GM12878 (cell line): ENCODE measurements around the gene AP1B1. TPM values are rescaled to one million over a fixed set of nuclear protein-coding genes. Genes with fewer than 3 reads are reported as not detected.
A peak's percentile ranks its signal among the peaks of the same experiment; 100 is the strongest.

Source experiments
- ATAC-seq: fragments of 200-7000 bp; cut with Tn5 transposase; 3 replicates; pipeline ENCODE4 v1.9.1; 2020; ENCODE audit warnings: mild to moderate bottlenecking, moderate library complexity
- BruUV-seq: library from RNA; stranded (reverse); fragments of 400-500 nt; replicated peaks from 2 replicates; lab custom pipeline; 2021; lab: Mats Ljungman, UMichigan
- CTCF ChIA-PET: fragments of 300-600 bp; sonication (Branson Sonifier 250); formaldehyde crosslinking; extraction: SDS; loops from one replicate; lab custom pipeline; 2021; ENCODE audit warnings: inconsistent platforms; lab: Yijun Ruan, JAX
- POLR2A ChIA-PET: fragments of 350-600 bp; formaldehyde crosslinking; extraction: SDS; loops from one replicate; lab custom pipeline; 2021; ENCODE audit warnings: inconsistent platforms; lab: Charles Lee
- RAD21 ChIA-PET: fragments of 300-600 bp; sonication (Branson Sonifier 250); formaldehyde crosslinking; loops from one replicate; lab custom pipeline; 2023; ENCODE audit warnings: antibody characterized with exemption; ENCODE audit not compliant: unreplicated experiment; lab: Charles Lee
- SMC1A ChIA-PET: fragments of 300-600 bp; sonication (Branson Sonifier 250); formaldehyde crosslinking; loops from one replicate; lab custom pipeline; 2023; ENCODE audit not compliant: unreplicated experiment, uncharacterized antibody; lab: Charles Lee
- DNase-seq: peaks from one replicate; pipeline ENCODE4 v3.0.0-alpha.2; 2011; ENCODE audit warnings: low read depth, low spot score
- FAIRE-seq: peaks from 3 replicates; lab custom pipeline; 2011; peaks lifted over from hg19 to GRCh38; lab: Jason Lieb, UNC
- H2AFZ ChIP-seq: 2 replicates; pipeline ENCODE4 v1.6.0; 2011; ENCODE audit warnings: low read depth, low read length, control low read depth; ENCODE audit not compliant: control insufficient read depth
- H3K27ac ChIP-seq: 2 replicates; pipeline ENCODE4 v1.5.1; 2011; ENCODE audit warnings: control low read depth; ENCODE audit not compliant: control insufficient read depth, insufficient read depth
- H3K27me3 ChIP-seq, 2 experiments: replicated peaks in 1 of 2; 2 replicates each; pipeline versions ENCODE4 v1.6.0 to v1.6.1; 2011; ENCODE audit warnings: low read length in 1 of 2; ENCODE audit not compliant: control insufficient read depth in 2 of 2, insufficient read depth in 2 of 2
- H3K36me3 ChIP-seq, 2 experiments: 2 replicates each; pipeline ENCODE4 v1.5.1; 2011; ENCODE audit warnings: low read length in 1 of 2; ENCODE audit not compliant: control insufficient read depth in 2 of 2, insufficient read depth in 2 of 2
- H3K4me1 ChIP-seq: 2 replicates; pipeline ENCODE4 v1.6.1; 2011; ENCODE audit warnings: mild to moderate bottlenecking, low read length, moderate library complexity, mixed read lengths; ENCODE audit not compliant: control insufficient read depth, insufficient read depth
- H3K4me2 ChIP-seq: 2 replicates; pipeline ENCODE4 v1.6.0; 2011; ENCODE audit warnings: control low read depth; ENCODE audit not compliant: control insufficient read depth, insufficient read depth
- H3K4me3 ChIP-seq: fragments of 200-600 bp; sonication (generic); 2 replicates; pipeline ENCODE4 v1.5.1; 2016
- H3K79me2 ChIP-seq: 2 replicates; pipeline ENCODE4 v1.6.0; 2011; ENCODE audit warnings: low read length; ENCODE audit not compliant: control insufficient read depth, insufficient read depth
- H3K9ac ChIP-seq: 2 replicates; pipeline ENCODE4 v1.8.0; 2011; ENCODE audit warnings: low read length, control low read depth, mixed read lengths; ENCODE audit not compliant: control insufficient read depth, insufficient read depth
- H3K9me3 ChIP-seq: replicated peaks from 3 replicates; pipeline ENCODE4 v1.5.1; 2011; ENCODE audit warnings: mild to moderate bottlenecking, low read length; ENCODE audit not compliant: control insufficient read depth, insufficient read depth
- H4K20me1 ChIP-seq: 2 replicates; pipeline ENCODE4 v1.6.0; 2011; ENCODE audit not compliant: control insufficient read depth, insufficient read depth
- BCL11A ChIP-seq: IDR thresholded peaks from 2 replicates; pipeline ENCODE4 v1.6.1; 2011; ENCODE audit warnings: low read depth, low read length
- BMI1 ChIP-seq: fragments of 450-650 bp; IDR thresholded peaks from 2 replicates; pipeline ENCODE4 v1.6.1; 2016; ENCODE audit warnings: mild to moderate bottlenecking, moderate library complexity, borderline replicate concordance
- CREM ChIP-seq: IDR thresholded peaks from 2 replicates; pipeline ENCODE4 v1.6.1; 2014; ENCODE audit warnings: antibody characterized with exemption, low read depth
- EP300 ChIP-seq, 2 experiments: fragments of 150-350 bp in 1 of 2; IDR thresholded peaks; 2 replicates each; pipeline ENCODE4 v1.6.1; 2011 to 2012; ENCODE audit warnings: low read depth in 2 of 2, low read length in 2 of 2, borderline replicate concordance in 1 of 2, improper control_type of control experiment in 1 of 2, inconsistent platforms in 1 of 2; ENCODE audit not compliant: control insufficient read depth in 1 of 2
- GABPA ChIP-seq: IDR thresholded peaks from 2 replicates; pipeline ENCODE4 v1.6.1; 2014; ENCODE audit warnings: antibody characterized with exemption, low read depth, mild to moderate bottlenecking, inconsistent platforms
- IRF4 ChIP-seq: IDR thresholded peaks from 2 replicates; pipeline ENCODE4 v1.6.1; 2011; ENCODE audit warnings: low read depth, low read length
- MXI1 ChIP-seq: fragments of 150-350 bp; IDR thresholded peaks from 2 replicates; pipeline ENCODE4 v1.6.1; 2011; ENCODE audit warnings: low read depth, mild to moderate bottlenecking, inconsistent platforms, low read length, improper control_type of control experiment
- RBBP5 ChIP-seq: fragments of 200-600 bp; sonication (generic); conservative IDR thresholded peaks from 2 replicates; pipeline ENCODE4 v1.6.1; 2016
- STAT1 ChIP-seq: fragments of 450-650 bp; conservative IDR thresholded peaks from 2 replicates; pipeline ENCODE4 v1.6.1; 2014; ENCODE audit warnings: antibody characterized with exemption, mild to moderate bottlenecking
- TBL1XR1 ChIP-seq: IDR thresholded peaks from 2 replicates; pipeline ENCODE4 v1.6.1; 2012; ENCODE audit warnings: low read depth, low read length, improper control_type of control experiment
- ZNF207 ChIP-seq: fragments of 450-650 bp; IDR thresholded peaks from 2 replicates; pipeline ENCODE4 v1.6.1; 2014; ENCODE audit warnings: antibody characterized with exemption, mild to moderate bottlenecking, borderline replicate concordance
- ZNF24 ChIP-seq: fragments of 450-650 bp; IDR thresholded peaks from 2 replicates; pipeline ENCODE4 v1.6.1; 2017; ENCODE audit warnings: antibody characterized with exemption, mild to moderate bottlenecking
- WGBS: methylation state at CpG from one replicate; pipeline ENCODE4 v1.1.6; 2016; ENCODE audit warnings: low lambda C conversion rate; ENCODE audit not compliant: insufficient replicate concordance, insufficient coverage; ENCODE audit errors: missing lambda C conversion rate; 5-methylcytosine and 5-hydroxymethylcytosine counted together
- in situ Hi-C: fragments of 300-500 bp; cut with MboI; formaldehyde crosslinking; loops from 9 replicates; pipeline ENCODE4 v1.14.3; 2018; ENCODE audit warnings: mixed read lengths
- intact Hi-C: fragments of 100-400 bp; cut with micrococcal nuclease; formaldehyde crosslinking; loops from one replicate; pipeline ENCODE4 v1.14.2; 2022; ENCODE audit not compliant: unreplicated experiment
- polyA plus RNA-seq, 11 experiments: library from polyadenylated mRNA; depleted of rRNA in 4 of 11; unstranded in 6 of 11; stranded (reverse) in 5 of 11; fragments of >200 nt; fragmentation: Nextera tagmentation in 4 of 11; fragmentation: Illumina TruSeq in 1 of 11; extraction: Ambion mirVana in 4 of 11; extraction: Trizol in 1 of 11; gene quantifications; 1 replicate in 1 of 11; 2 replicates in 10 of 11; pipeline versions ENCODE4 v1.2.1 to v1.2.3, GENCODE V29; 2011 to 2016; ENCODE audit warnings: inconsistent platforms in 2 of 11, missing spikeins in 2 of 11, low read depth in 1 of 11
- total RNA-seq, 4 experiments: library from RNA; depleted of rRNA in 3 of 4; stranded (reverse); fragments of >200 nt in 3 of 4; fragmentation: Illumina TruSeq in 1 of 4; extraction: Trizol in 1 of 4; gene quantifications; 2 replicates each; pipeline versions ENCODE4 v1.2.1 to v1.2.3, GENCODE V29; 2013 to 2021
- TF ChIP-seq, protein P1 (sequence below): fragments of 450-650 bp; formaldehyde crosslinking; IDR thresholded peaks from 2 replicates; pipeline ENCODE4 v1.5.0; 2022; ENCODE audit warnings: mild to moderate bottlenecking, missing genetic modification characterization
- TF ChIP-seq, protein P2 (sequence below): IDR thresholded peaks from 2 replicates; pipeline ENCODE4 v1.6.1; 2012; ENCODE audit warnings: low read depth, low read length, improper control_type of control experiment
- TF ChIP-seq, protein P3 (sequence below): fragments of 450-650 bp; IDR thresholded peaks from 2 replicates; pipeline ENCODE4 v1.6.1; 2016; ENCODE audit warnings: mild to moderate bottlenecking, moderate library complexity, borderline replicate concordance

AP1B1 gene
- total and polyA plus RNA-seq, 10 of the 15 experiments (the other 5 are each of a cell fraction or from before 2014, with no cell fraction given), result 2.1 to 98.6 (median 57.8) TPM

DNA sequence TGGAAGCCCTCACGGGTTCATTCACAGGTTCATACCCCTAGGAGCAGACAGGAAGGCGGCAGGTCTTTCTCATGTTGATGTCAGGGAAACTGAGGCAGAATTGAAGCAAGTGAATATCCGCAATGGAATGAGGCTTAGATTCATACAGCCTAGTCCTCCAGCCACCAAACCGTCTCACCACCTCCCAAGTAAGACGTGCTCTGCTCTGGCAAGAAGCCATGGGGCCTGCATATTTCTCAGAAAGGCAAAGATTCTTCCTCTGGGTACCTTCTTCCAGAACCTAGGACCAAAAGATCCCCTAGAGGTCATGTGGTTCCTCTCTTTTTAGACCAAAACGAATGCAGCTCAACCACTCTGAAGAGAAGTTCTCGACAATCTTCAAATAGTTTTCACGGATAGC lies 1.7 kb downstream of the AP1B1 start (continued):
- TF ChIP-seq, protein P1, sequence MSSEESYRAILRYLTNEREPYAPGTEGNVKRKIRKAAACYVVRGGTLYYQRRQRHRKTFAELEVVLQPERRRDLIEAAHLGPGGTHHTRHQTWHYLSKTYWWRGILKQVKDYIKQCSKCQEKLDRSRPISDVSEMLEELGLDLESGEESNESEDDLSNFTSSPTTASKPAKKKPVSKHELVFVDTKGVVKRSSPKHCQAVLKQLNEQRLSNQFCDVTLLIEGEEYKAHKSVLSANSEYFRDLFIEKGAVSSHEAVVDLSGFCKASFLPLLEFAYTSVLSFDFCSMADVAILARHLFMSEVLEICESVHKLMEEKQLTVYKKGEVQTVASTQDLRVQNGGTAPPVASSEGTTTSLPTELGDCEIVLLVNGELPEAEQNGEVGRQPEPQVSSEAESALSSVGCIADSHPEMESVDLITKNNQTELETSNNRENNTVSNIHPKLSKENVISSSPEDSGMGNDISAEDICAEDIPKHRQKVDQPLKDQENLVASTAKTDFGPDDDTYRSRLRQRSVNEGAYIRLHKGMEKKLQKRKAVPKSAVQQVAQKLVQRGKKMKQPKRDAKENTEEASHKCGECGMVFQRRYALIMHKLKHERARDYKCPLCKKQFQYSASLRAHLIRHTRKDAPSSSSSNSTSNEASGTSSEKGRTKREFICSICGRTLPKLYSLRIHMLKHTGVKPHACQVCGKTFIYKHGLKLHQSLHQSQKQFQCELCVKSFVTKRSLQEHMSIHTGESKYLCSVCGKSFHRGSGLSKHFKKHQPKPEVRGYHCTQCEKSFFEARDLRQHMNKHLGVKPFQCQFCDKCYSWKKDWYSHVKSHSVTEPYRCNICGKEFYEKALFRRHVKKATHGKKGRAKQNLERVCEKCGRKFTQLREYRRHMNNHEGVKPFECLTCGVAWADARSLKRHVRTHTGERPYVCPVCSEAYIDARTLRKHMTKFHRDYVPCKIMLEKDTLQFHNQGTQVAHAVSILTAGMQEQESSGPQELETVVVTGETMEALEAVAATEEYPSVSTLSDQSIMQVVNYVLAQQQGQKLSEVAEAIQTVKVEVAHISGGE (CRISPR knock-in tag), result no peak
- TF ChIP-seq MXI1 (no peak), EP300 (IDR thresholded peaks at IDR 0.05; ENCODE audit: borderline replicate concordance in 1 of 2, control insufficient read depth in 1 of 2, low read depth in 2 of 2, low read length in 2 of 2) (no peak), BMI1 (no peak), CREM (no peak), RBBP5 (no peak), ZNF207 (no peak), IRF4 (no peak), ZNF24 (no peak)

DNA sequence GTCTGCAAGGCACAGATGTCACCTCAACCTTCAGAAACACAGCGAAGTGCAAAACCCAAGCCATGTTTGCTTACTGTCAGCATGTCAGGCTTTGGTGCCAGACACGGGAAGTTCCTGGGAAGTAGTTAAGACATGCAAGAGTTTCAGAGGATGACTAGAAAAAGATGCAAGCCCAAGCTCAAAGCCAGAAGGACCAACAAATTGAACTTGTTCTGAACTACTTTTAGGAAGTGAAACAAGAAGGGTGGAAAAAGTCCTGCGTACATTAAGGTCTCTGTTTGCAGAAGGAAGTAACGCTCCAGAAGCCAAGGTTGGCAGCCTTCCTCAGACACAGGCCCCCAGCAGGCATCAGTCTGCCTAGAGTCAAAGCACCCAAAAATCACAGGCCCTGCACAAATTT lies 2.6 kb downstream of the AP1B1 start:
- peak; percentile 64 for DNase-seq
- TF ChIP-seq BCL11A, result no peak
- no peak for TF ChIP-seq GABPA
- TF ChIP-seq STAT1, result no peak
- TF ChIP-seq, protein P2, sequence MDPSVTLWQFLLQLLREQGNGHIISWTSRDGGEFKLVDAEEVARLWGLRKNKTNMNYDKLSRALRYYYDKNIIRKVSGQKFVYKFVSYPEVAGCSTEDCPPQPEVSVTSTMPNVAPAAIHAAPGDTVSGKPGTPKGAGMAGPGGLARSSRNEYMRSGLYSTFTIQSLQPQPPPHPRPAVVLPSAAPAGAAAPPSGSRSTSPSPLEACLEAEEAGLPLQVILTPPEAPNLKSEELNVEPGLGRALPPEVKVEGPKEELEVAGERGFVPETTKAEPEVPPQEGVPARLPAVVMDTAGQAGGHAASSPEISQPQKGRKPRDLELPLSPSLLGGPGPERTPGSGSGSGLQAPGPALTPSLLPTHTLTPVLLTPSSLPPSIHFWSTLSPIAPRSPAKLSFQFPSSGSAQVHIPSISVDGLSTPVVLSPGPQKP, result no peak
- TF ChIP-seq TBL1XR1, result peak; percentile 32; the same call in 1 of the 2 replicates
- TF ChIP-seq, protein P3, sequence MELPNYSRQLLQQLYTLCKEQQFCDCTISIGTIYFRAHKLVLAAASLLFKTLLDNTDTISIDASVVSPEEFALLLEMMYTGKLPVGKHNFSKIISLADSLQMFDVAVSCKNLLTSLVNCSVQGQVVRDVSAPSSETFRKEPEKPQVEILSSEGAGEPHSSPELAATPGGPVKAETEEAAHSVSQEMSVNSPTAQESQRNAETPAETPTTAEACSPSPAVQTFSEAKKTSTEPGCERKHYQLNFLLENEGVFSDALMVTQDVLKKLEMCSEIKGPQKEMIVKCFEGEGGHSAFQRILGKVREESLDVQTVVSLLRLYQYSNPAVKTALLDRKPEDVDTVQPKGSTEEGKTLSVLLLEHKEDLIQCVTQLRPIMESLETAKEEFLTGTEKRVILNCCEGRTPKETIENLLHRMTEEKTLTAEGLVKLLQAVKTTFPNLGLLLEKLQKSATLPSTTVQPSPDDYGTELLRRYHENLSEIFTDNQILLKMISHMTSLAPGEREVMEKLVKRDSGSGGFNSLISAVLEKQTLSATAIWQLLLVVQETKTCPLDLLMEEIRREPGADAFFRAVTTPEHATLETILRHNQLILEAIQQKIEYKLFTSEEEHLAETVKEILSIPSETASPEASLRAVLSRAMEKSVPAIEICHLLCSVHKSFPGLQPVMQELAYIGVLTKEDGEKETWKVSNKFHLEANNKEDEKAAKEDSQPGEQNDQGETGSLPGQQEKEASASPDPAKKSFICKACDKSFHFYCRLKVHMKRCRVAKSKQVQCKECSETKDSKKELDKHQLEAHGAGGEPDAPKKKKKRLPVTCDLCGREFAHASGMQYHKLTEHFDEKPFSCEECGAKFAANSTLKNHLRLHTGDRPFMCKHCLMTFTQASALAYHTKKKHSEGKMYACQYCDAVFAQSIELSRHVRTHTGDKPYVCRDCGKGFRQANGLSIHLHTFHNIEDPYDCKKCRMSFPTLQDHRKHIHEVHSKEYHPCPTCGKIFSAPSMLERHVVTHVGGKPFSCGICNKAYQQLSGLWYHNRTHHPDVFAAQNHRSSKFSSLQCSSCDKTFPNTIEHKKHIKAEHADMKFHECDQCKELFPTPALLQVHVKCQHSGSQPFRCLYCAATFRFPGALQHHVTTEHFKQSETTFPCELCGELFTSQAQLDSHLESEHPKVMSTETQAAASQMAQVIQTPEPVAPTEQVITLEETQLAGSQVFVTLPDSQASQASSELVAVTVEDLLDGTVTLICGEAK, result no peak

More for the DNA sequence above, 2.6 kb downstream of the AP1B1 start:
- Histone ChIP-seq H4K20me1 (no peaks in the 10 kb centered on the region; the same call in 1 of the 2 replicates), H3K4me2 (peak overlapping the region; percentile 91), H3K4me1 (peaks cover 34% of the 10 kb centered on the region), H3K4me3 (peak overlapping the region; percentile 52), H3K79me2 (peaks cover 68% of the 10 kb centered on the region), H3K27ac (peak overlapping the region; percentile 83), H3K9me3 (no peaks in the 10 kb centered on the region), H2AFZ (no peak overlapping the region), H3K27me3 (no peaks in the 10 kb centered on the region), H3K9ac (0 out of 2 replicates have a peak overlapping the region, but pooled peaks have one; percentile 66), H3K36me3 (peaks cover 3% of the 10 kb centered on the region in 2 experiments; a peak in 1 of 4 replicates)
- ATAC-seq (peak; percentile 64), FAIRE-seq (peak; percentile 88)
- intact Hi-C loops, result no loop called here
- ChIA-PET RAD21 (interaction anchor here (1.5 kb wide), 2 partner anchors 10 to 115 kb away, joined by 3 read pairs; no protein-coding TSS in a partner anchor), SMC1A (interaction anchor here (1.0 to 1.8 kb wide), 4 partner anchors 11 to 202 kb away, joined by 4 to 8 read pairs (median 4); no protein-coding TSS in a partner anchor), POLR2A (interaction anchor here (0.6 to 1.7 kb wide), 5 partner anchors 10 to 112 kb away, joined by 3 to 11 read pairs (median 4); no protein-coding TSS in a partner anchor), CTCF (interaction anchor here (0.9 to 1.8 kb wide), 3 partner anchors 10 to 231 kb away, joined by 3 to 6 read pairs (median 3); no protein-coding TSS in a partner anchor)
- BruUV-seq, result no TSS peak
- under 1% methylated on average over 4 of the region's 4 CpGs for WGBS
- in situ Hi-C loops, result no loop called here
